NT2/D1 (cell line): ENCODE data around the gene RMND1.

Experiments used
- DNase-seq: peaks from one replicate; pipeline ENCODE4 v3.0.0-alpha.2; 2011; ENCODE audit warnings: low read depth, low spot score
- H3K27me3 ChIP-seq: 2 replicates; pipeline ENCODE4 v1.6.0; 2011; ENCODE audit warnings: mild to moderate bottlenecking; ENCODE audit not compliant: insufficient read length, insufficient read depth
- H3K36me3 ChIP-seq: 2 replicates; pipeline ENCODE4 v1.6.1; 2011; ENCODE audit warnings: mild to moderate bottlenecking, low read length, mixed read lengths; ENCODE audit not compliant: insufficient read depth, insufficient read length
- H3K4me1 ChIP-seq: 2 replicates; pipeline ENCODE4 v1.5.1; 2011; ENCODE audit not compliant: insufficient read depth, insufficient read length
- H3K4me3 ChIP-seq: 2 replicates; pipeline ENCODE4 v1.5.1; 2011; ENCODE audit warnings: low read depth; ENCODE audit not compliant: insufficient read length
- H3K9ac ChIP-seq: 2 replicates; pipeline ENCODE4 v1.6.0; 2011; ENCODE audit warnings: low read depth; ENCODE audit not compliant: insufficient read length
- H3K9me3 ChIP-seq: 2 replicates; pipeline ENCODE4 v1.5.1; 2011; ENCODE audit warnings: mild to moderate bottlenecking, low read length; ENCODE audit not compliant: insufficient read depth
- SUZ12 ChIP-seq: IDR thresholded peaks from 2 replicates; pipeline ENCODE4 v1.6.1; 2011; ENCODE audit not compliant: insufficient read length, insufficient read depth; ENCODE audit errors: extremely low read depth
- YY1 ChIP-seq: IDR thresholded peaks from 2 replicates; pipeline ENCODE4 v1.6.1; 2011; ENCODE audit not compliant: insufficient read length, insufficient read depth
- ZNF274 ChIP-seq: IDR thresholded peaks from 2 replicates; pipeline ENCODE4 v1.6.1; 2011; ENCODE audit warnings: mild to moderate bottlenecking, low read depth, low read length

RMND1 gene

GRCh38 chr6:151408858-151409257, 43.1 kb downstream of the RMND1 start:
- H3K4me3 ChIP-seq, result no peak overlapping the region
- no peaks in the 10 kb centered on the region for H3K4me1 ChIP-seq
- TF ChIP-seq ZNF274, result no peak
- TF ChIP-seq SUZ12, result no peak
- no peak for TF ChIP-seq YY1
- no peaks in the 10 kb centered on the region for H3K27me3 ChIP-seq
- no peak overlapping the region for H3K9ac ChIP-seq
- H3K9me3 ChIP-seq, result no peaks in the 10 kb centered on the region
- peaks cover 56% of the 10 kb centered on the region for H3K36me3 ChIP-seq
- no peak for DNase-seq

- no peak overlapping the region for H3K4me3 ChIP-seq
- TF ChIP-seq SUZ12, result no peak
- no peak for TF ChIP-seq ZNF274
- no peak for TF ChIP-seq YY1
- H3K4me1 ChIP-seq, result no peaks in the 10 kb centered on the region
- no peaks in the 10 kb centered on the region for H3K27me3 ChIP-seq
- H3K9ac ChIP-seq, result no peak overlapping the region
- H3K9me3 ChIP-seq, result no peaks in the 10 kb centered on the region
- no peak for DNase-seq
- peaks cover 46% of the 10 kb centered on the region for H3K36me3 ChIP-seq
These were observed 48.0 kb downstream of the RMND1 start for GRCh38 chr6:151403919-151404308.

GRCh38 chr6:151402228-151402627, 49.7 kb downstream of the RMND1 start:
- H3K4me3 ChIP-seq, result no peak overlapping the region
- DNase-seq, result no peak
- TF ChIP-seq SUZ12 (no peak), YY1 (no peak), ZNF274 (no peak)
- peaks cover 51% of the 10 kb centered on the region for H3K36me3 ChIP-seq
- H3K27me3 ChIP-seq, result no peaks in the 10 kb centered on the region
- H3K4me1 ChIP-seq, result no peaks in the 10 kb centered on the region
- no peak overlapping the region for H3K9ac ChIP-seq
- no peaks in the 10 kb centered on the region for H3K9me3 ChIP-seq

- no peak overlapping the region for H3K9ac ChIP-seq
- H3K36me3 ChIP-seq, result peaks cover 47% of the 10 kb centered on the region
- no peaks in the 10 kb centered on the region for H3K9me3 ChIP-seq
- no peak for DNase-seq
- H3K27me3 ChIP-seq, result no peaks in the 10 kb centered on the region
- TF ChIP-seq YY1, result no peak
- TF ChIP-seq ZNF274, result no peak
- no peak for TF ChIP-seq SUZ12
- H3K4me1 ChIP-seq, result no peaks in the 10 kb centered on the region
- no peak overlapping the region for H3K4me3 ChIP-seq
These were observed 51.5 kb downstream of the RMND1 start for GRCh38 chr6:151400473-151400872.

GRCh38 chr6:151399679-151400078, 52.2 kb downstream of the RMND1 start:
- Histone ChIP-seq H3K4me1 (no peaks in the 10 kb centered on the region), H3K9me3 (no peaks in the 10 kb centered on the region), H3K4me3 (no peak overlapping the region), H3K9ac (no peak overlapping the region), H3K36me3 (peaks cover 41% of the 10 kb centered on the region), H3K27me3 (no peaks in the 10 kb centered on the region)
- DNase-seq, result no peak
- TF ChIP-seq ZNF274, result no peak
- TF ChIP-seq SUZ12, result no peak
- TF ChIP-seq YY1, result no peak

- H3K27me3 ChIP-seq, result no peaks in the 10 kb centered on the region
- no peaks in the 10 kb centered on the region for H3K9me3 ChIP-seq
- H3K9ac ChIP-seq, result no peak overlapping the region
- no peak overlapping the region for H3K4me3 ChIP-seq
- no peaks in the 10 kb centered on the region for H3K4me1 ChIP-seq
- H3K36me3 ChIP-seq, result peaks cover 22% of the 10 kb centered on the region
- no peak for TF ChIP-seq ZNF274
- DNase-seq, result no peak
These were observed 58.5 kb downstream of the RMND1 start for GRCh38 chr6:151393410-151393809.

GRCh38 chr6:151392427-151392826, 59.5 kb downstream of the RMND1 start:
- no peaks in the 10 kb centered on the region for H3K27me3 ChIP-seq
- peak overlapping the region; percentile 78 for H3K9ac ChIP-seq
- no peak for TF ChIP-seq ZNF274
- no peak for TF ChIP-seq SUZ12
- no peak for TF ChIP-seq YY1
- H3K36me3 ChIP-seq, result peaks cover 22% of the 10 kb centered on the region
- H3K4me3 ChIP-seq, result peak overlapping the region; percentile 66
- DNase-seq, result no peak
- no peaks in the 10 kb centered on the region for H3K9me3 ChIP-seq
- no peaks in the 10 kb centered on the region for H3K4me1 ChIP-seq
